ENCODE data around the gene AGTR1. TPM values are rescaled to one million over a fixed set of nuclear protein-coding genes. Genes with fewer than 3 reads are reported as not detected.

Gene AGTR1
- polyA plus RNA-seq, 1 donor (not counting 4 experiments of a cell fraction or from before 2014, with no cell fraction given), result not detected

DNA sequence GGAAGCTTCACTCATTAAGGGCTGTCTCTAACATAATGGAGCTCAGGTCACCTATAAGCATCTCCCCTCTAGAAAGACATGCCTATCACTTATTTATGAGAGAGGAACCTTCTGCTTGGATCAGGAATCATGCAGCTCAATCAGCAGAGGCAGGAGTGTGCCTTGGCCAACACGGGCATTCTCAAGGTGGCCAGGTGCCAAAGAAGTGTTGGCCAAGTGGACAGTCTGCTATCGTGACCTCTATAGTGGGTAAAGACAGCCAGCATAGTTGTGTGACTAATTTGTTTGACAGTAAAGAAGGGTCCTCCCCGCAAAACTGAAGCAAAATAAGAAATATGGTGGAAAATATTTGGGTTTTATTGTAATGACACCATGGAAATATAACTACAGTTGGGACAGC lies 14.7 kb upstream of the AGTR1 start:
- no peaks in the 10 kb centered on the region for H3K36me3 ChIP-seq (ENCODE audit: control insufficient read depth in 2 of 2, extremely low read depth in 1 of 2, insufficient read depth in 2 of 2, low read length in 2 of 2)
- no peaks in the 10 kb centered on the region for H3K27me3 ChIP-seq (ENCODE audit: control insufficient read depth, extremely low read depth, insufficient read depth, low read length)
- DNase-seq (ENCODE audit: low read depth, low spot score) (no peak), FAIRE-seq (no peak)
- no peak overlapping the region for H3K4me2 ChIP-seq (ENCODE audit: control insufficient read depth, extremely low read depth, insufficient read depth, low read depth, low read length)
- H2AFZ ChIP-seq (ENCODE audit: control insufficient read depth, low read length), result no peak overlapping the region
- no peak overlapping the region for H3K9ac ChIP-seq (ENCODE audit: control insufficient read depth, extremely low read depth, insufficient read depth, low read length)
- no peaks in the 10 kb centered on the region for H3K4me1 ChIP-seq (ENCODE audit: control insufficient read depth, extremely low read depth, insufficient read depth, low read length)
- dilution Hi-C loops (cut with MboI; ENCODE audit: extremely low pct_ligation_motif_present, low sequenced_read_pairs), result no loop called here
- H3K9me3 ChIP-seq (ENCODE audit: control insufficient read depth, low read depth, low read length), result no peaks in the 10 kb centered on the region
- TF ChIP-seq, protein P1, sequence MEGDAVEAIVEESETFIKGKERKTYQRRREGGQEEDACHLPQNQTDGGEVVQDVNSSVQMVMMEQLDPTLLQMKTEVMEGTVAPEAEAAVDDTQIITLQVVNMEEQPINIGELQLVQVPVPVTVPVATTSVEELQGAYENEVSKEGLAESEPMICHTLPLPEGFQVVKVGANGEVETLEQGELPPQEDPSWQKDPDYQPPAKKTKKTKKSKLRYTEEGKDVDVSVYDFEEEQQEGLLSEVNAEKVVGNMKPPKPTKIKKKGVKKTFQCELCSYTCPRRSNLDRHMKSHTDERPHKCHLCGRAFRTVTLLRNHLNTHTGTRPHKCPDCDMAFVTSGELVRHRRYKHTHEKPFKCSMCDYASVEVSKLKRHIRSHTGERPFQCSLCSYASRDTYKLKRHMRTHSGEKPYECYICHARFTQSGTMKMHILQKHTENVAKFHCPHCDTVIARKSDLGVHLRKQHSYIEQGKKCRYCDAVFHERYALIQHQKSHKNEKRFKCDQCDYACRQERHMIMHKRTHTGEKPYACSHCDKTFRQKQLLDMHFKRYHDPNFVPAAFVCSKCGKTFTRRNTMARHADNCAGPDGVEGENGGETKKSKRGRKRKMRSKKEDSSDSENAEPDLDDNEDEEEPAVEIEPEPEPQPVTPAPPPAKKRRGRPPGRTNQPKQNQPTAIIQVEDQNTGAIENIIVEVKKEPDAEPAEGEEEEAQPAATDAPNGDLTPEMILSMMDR (optimal IDR thresholded peaks at IDR 0.05 in 1 of 3, IDR thresholded peaks at IDR 0.05 in 1 of 3, conservative IDR thresholded peaks at IDR 0.05 in 1 of 3; ENCODE audit: extremely low read depth in 1 of 3, insufficient read depth in 2 of 3, low read length in 3 of 3), result no peak
- TF ChIP-seq EZH2 (IDR thresholded peaks at IDR 0.05; ENCODE audit: low read length), result no peak
- no peaks in the 10 kb centered on the region for H3K9me1 ChIP-seq (ENCODE audit: control insufficient read depth, extremely low read depth, insufficient read depth, low read length)
- H3K4me3 ChIP-seq (ENCODE audit: control insufficient read depth in 2 of 3, extremely low read depth in 1 of 3, insufficient read depth in 2 of 3, low read depth in 1 of 3, low read length in 3 of 3), result no peak overlapping the region
- no peaks in the 10 kb centered on the region for H3K79me2 ChIP-seq (ENCODE audit: control insufficient read depth, insufficient read depth, low read length)
- no peak overlapping the region for H3K27ac ChIP-seq (ENCODE audit: control insufficient read depth, insufficient read depth, low read length)
- H4K20me1 ChIP-seq (ENCODE audit: control insufficient read depth, extremely low read depth, insufficient read depth, low read length), result no peaks in the 10 kb centered on the region

DNA sequence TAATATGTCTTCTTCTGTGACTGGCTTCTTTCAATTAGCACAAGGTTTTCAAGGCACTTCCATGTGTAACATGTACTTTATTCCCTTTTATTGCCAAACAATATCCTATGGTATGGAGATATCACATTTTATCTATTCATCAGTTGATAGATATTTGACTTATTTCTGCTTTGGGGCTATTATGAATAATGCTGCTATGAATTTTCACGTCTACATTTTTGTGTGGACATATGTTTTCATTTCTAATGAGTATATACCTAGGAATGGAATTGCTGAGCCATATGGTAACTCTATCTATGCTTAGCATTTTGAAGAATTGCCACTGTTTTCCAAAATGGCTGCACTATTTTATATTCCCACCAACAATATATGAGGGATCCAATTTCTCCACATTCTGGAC lies 3.6 kb upstream of the AGTR1 start:
- H3K9me3 ChIP-seq (ENCODE audit: control insufficient read depth, low read depth, low read length), result no peaks in the 10 kb centered on the region
- dilution Hi-C loops (cut with MboI; ENCODE audit: extremely low pct_ligation_motif_present, low sequenced_read_pairs), result no loop called here
- no peaks in the 10 kb centered on the region for H4K20me1 ChIP-seq (ENCODE audit: control insufficient read depth, extremely low read depth, insufficient read depth, low read length)
- H3K4me3 ChIP-seq (ENCODE audit: control insufficient read depth in 2 of 3, extremely low read depth in 1 of 3, insufficient read depth in 2 of 3, low read depth in 1 of 3, low read length in 3 of 3), result no peak overlapping the region
- H3K4me1 ChIP-seq (ENCODE audit: control insufficient read depth, extremely low read depth, insufficient read depth, low read length), result no peaks in the 10 kb centered on the region
- H2AFZ ChIP-seq (ENCODE audit: control insufficient read depth, low read length), result no peak overlapping the region
- H3K27ac ChIP-seq (ENCODE audit: control insufficient read depth, insufficient read depth, low read length), result no peak overlapping the region
- no peak overlapping the region for H3K4me2 ChIP-seq (ENCODE audit: control insufficient read depth, extremely low read depth, insufficient read depth, low read depth, low read length)
- H3K79me2 ChIP-seq (ENCODE audit: control insufficient read depth, insufficient read depth, low read length), result no peaks in the 10 kb centered on the region
- H3K36me3 ChIP-seq (ENCODE audit: control insufficient read depth in 2 of 2, extremely low read depth in 1 of 2, insufficient read depth in 2 of 2, low read length in 2 of 2), result no peaks in the 10 kb centered on the region
- DNase-seq (ENCODE audit: low read depth, low spot score) (no peak), FAIRE-seq (no peak)
- TF ChIP-seq, protein P1 (optimal IDR thresholded peaks at IDR 0.05 in 1 of 3, IDR thresholded peaks at IDR 0.05 in 1 of 3, conservative IDR thresholded peaks at IDR 0.05 in 1 of 3; ENCODE audit: extremely low read depth in 1 of 3, insufficient read depth in 2 of 3, low read length in 3 of 3), result no peak
- TF ChIP-seq EZH2 (IDR thresholded peaks at IDR 0.05; ENCODE audit: low read length), result no peak
- no peak overlapping the region for H3K9ac ChIP-seq (ENCODE audit: control insufficient read depth, extremely low read depth, insufficient read depth, low read length)
- no peaks in the 10 kb centered on the region for H3K9me1 ChIP-seq (ENCODE audit: control insufficient read depth, extremely low read depth, insufficient read depth, low read length)
- peaks cover 13% of the 10 kb centered on the region for H3K27me3 ChIP-seq (ENCODE audit: control insufficient read depth, extremely low read depth, insufficient read depth, low read length)
